Natural killer cell (primary cell): ENCODE data around the gene P2RX2. TPM values are rescaled to one million over a fixed set of nuclear protein-coding genes. Genes with fewer than 3 reads are reported as not detected.

Experiments
- ATAC-seq, 3 donors: fragments of 150-1000 bp in 2 of 3; fragments of 200-7000 bp in 1 of 3; cut with Tn5 transposase; 1 replicate in 1 of 3; 2 replicates in 2 of 3; pipeline ENCODE4 v1.10.0; 2021; ENCODE audit warnings: mild to moderate bottlenecking in 2 of 3, moderate library complexity in 2 of 3
- DNase-seq, 2 donors: peaks; one replicate each; pipeline versions ENCODE4 v3.0.0 to v3.0.0-alpha.2; 2013 to 2021; ENCODE audit warnings: mixed read lengths in 1 of 2
- H3K27ac ChIP-seq: one replicate; pipeline ENCODE4 v1.5.1; 2013; ENCODE audit warnings: mild to moderate bottlenecking, low read length
- H3K27me3 ChIP-seq: one replicate; pipeline ENCODE4 v1.6.1; 2013; ENCODE audit warnings: low read length; ENCODE audit not compliant: control insufficient read depth, insufficient read depth
- H3K36me3 ChIP-seq: one replicate; pipeline ENCODE4 v1.6.1; 2013; ENCODE audit warnings: low read length; ENCODE audit not compliant: control insufficient read depth, insufficient read depth
- H3K4me1 ChIP-seq: one replicate; pipeline ENCODE4 v1.6.1; 2013; ENCODE audit warnings: low read length; ENCODE audit not compliant: control insufficient read depth, insufficient read depth
- H3K4me3 ChIP-seq: one replicate; pipeline ENCODE4 v1.5.1; 2013; ENCODE audit warnings: low read length
- H3K9me3 ChIP-seq: one replicate; pipeline ENCODE4 v1.6.1; 2013; ENCODE audit warnings: low read length; ENCODE audit not compliant: control insufficient read depth, insufficient read depth
- H3K27ac Mint-ChIP-seq, 2 donors: one replicate each; pipeline ENCODE4 v1.8.0; 2022; ENCODE audit warnings: mild to moderate bottlenecking in 2 of 2, mixed read lengths in 2 of 2, moderate library complexity in 1 of 2
- H3K27me3 Mint-ChIP-seq, 2 donors: one replicate each; pipeline ENCODE4 v1.8.0; 2022; ENCODE audit warnings: low read depth in 2 of 2, mixed read lengths in 2 of 2
- H3K36me3 Mint-ChIP-seq: one replicate; pipeline ENCODE4 v1.8.0; 2022; ENCODE audit warnings: mixed read lengths
- H3K4me1 Mint-ChIP-seq, 2 donors: one replicate each; pipeline ENCODE4 v1.8.0; 2022; ENCODE audit warnings: mixed read lengths in 2 of 2
- H3K4me3 Mint-ChIP-seq: one replicate; pipeline ENCODE4 v1.8.0; 2022; ENCODE audit warnings: mild to moderate bottlenecking, moderate library complexity, mixed read lengths
- H3K9me3 Mint-ChIP-seq, 2 donors: one replicate each; pipeline ENCODE4 v1.8.0; 2022; ENCODE audit warnings: mixed read lengths in 2 of 2
- WGBS: methylation state at CpG from one replicate; pipeline ENCODE4 v1.1.7; 2013; ENCODE audit warnings: missing lambda C conversion rate; ENCODE audit not compliant: insufficient coverage; 5-methylcytosine and 5-hydroxymethylcytosine counted together
- intact Hi-C: fragments of 100-400 bp; cut with micrococcal nuclease; formaldehyde crosslinking; loops from one replicate; pipeline ENCODE4 v1.14.2; 2022
- total RNA-seq, 4 donors: library from RNA; stranded (reverse); fragments of 120-200 nt in 1 of 4; gene quantifications; one replicate each; pipeline versions ENCODE4 v1.2.3 to v1.2.4, GENCODE V29; 2013 to 2022
- TF ChIP-seq, protein P1 (sequence below): fragments of 200-600 bp; IDR thresholded peaks from one replicate; pipeline ENCODE4 v1.8.0; 2022; ENCODE audit warnings: antibody characterized with exemption

Gene P2RX2
- total RNA-seq, 3 donors from 2014 or later (not counting 1 experiment from before 2014, with no cell fraction given): not detected

DNA sequence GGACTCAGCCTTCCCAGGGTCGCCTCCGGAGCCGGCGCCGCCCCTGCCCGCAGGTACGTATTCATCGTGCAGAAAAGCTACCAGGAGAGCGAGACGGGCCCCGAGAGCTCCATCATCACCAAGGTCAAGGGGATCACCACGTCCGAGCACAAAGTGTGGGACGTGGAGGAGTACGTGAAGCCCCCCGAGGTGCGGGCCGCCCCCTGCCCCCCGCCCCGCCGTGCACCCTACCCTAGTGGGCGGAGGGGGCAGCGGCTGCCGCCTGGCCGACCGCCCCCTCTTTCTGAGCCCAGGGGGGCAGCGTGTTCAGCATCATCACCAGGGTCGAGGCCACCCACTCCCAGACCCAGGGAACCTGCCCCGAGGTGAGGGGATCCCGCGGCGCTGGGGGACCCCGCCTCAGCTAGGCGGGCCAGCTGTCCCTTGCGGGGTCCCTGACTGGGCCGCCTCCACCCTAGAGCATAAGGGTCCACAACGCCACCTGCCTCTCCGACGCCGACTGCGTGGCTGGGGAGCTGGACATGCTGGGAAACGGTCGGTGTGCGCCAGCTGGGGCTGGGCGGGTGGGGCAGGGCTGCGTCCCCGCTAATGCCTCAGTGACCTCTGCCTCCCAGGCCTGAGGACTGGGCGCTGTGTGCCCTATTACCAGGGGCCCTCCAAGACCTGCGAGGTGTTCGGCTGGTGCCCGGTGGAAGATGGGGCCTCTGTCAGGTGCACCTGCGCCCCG lies 973 bp downstream of the P2RX2 start:
- peaks cover 3% of the 10 kb centered on the region for H3K4me1 ChIP-seq
- H3K27me3 ChIP-seq: peaks cover 21% of the 10 kb centered on the region
- peaks cover 12% of the 10 kb centered on the region for H3K9me3 ChIP-seq
- DNase-seq (no peak), ATAC-seq (no peak)
- TF ChIP-seq, protein P1, sequence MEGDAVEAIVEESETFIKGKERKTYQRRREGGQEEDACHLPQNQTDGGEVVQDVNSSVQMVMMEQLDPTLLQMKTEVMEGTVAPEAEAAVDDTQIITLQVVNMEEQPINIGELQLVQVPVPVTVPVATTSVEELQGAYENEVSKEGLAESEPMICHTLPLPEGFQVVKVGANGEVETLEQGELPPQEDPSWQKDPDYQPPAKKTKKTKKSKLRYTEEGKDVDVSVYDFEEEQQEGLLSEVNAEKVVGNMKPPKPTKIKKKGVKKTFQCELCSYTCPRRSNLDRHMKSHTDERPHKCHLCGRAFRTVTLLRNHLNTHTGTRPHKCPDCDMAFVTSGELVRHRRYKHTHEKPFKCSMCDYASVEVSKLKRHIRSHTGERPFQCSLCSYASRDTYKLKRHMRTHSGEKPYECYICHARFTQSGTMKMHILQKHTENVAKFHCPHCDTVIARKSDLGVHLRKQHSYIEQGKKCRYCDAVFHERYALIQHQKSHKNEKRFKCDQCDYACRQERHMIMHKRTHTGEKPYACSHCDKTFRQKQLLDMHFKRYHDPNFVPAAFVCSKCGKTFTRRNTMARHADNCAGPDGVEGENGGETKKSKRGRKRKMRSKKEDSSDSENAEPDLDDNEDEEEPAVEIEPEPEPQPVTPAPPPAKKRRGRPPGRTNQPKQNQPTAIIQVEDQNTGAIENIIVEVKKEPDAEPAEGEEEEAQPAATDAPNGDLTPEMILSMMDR: no peak
- Mint-ChIP-seq H3K4me3 (no peak overlapping the region), H3K4me1 (peaks cover 4 to 8% of the 10 kb centered on the region in 2 donors), H3K9me3 (no peaks in the 10 kb centered on the region), H3K27me3 (peaks cover 20 to 24% of the 10 kb centered on the region in 2 donors), H3K36me3 (no peaks in the 10 kb centered on the region), H3K27ac (no peak overlapping the region)
- H3K36me3 ChIP-seq: peaks cover 6% of the 10 kb centered on the region
- intact Hi-C loops: no loop called here
- H3K4me3 ChIP-seq: no peak overlapping the region
- 25% methylated on average over 53 of the region's 53 CpGs for WGBS
- no peak overlapping the region for H3K27ac ChIP-seq

DNA sequence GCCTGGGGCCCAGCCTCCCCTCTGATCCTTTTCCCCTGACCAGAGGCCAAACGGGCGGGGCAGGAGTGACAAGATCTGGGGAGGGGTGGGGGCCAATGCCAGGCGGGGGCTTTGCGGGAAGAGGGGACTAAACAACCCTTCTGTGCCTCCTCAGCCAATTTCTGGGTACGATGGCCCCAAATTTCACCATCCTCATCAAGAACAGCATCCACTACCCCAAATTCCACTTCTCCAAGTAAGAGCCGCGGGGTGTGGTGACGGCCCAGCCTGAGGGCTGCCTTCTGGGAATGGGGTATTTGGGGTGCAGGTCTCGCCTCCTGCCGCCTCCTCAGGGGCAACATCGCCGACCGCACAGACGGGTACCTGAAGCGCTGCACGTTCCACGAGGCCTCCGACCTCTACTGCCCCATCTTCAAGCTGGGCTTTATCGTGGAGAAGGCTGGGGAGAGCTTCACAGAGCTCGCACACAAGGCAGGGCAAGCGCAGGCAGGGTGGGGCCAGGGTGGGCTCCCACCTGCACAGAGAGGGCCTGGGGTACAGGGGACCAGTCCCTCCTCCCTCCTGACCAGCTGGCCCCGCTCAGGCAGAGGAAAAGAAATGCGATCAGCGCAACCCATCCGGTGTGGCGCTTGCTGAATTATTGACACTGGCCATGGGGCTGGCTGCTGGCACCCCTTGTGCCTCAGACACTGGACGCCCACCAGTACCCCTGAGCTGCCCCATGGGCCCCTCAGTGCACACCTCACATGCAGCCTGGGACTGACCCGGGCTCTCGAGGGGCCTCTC lies 1.7 kb downstream of the P2RX2 start:
- no peak overlapping the region for H3K27ac Mint-ChIP-seq
- ATAC-seq (no peak), DNase-seq (no peak)
- Histone ChIP-seq H3K4me1 (no peaks in the 10 kb centered on the region), H3K36me3 (peaks cover 11% of the 10 kb centered on the region), H3K4me3 (no peak overlapping the region), H3K9me3 (peaks cover 12% of the 10 kb centered on the region), H3K27me3 (peaks cover 17% of the 10 kb centered on the region), H3K27ac (no peak overlapping the region)
- H3K4me3 Mint-ChIP-seq: no peak overlapping the region
- TF ChIP-seq, protein P1: no peak
- WGBS: 69% methylated on average over 25 of the region's 29 CpGs
- intact Hi-C loops: no loop called here
- no peaks in the 10 kb centered on the region for H3K36me3 Mint-ChIP-seq
- H3K4me1 Mint-ChIP-seq: peaks cover 0 to 8% of the 10 kb centered on the region in 2 donors
- H3K27me3 Mint-ChIP-seq: peaks cover 16 to 18% of the 10 kb centered on the region in 2 donors
- H3K9me3 Mint-ChIP-seq: no peaks in the 10 kb centered on the region

DNA sequence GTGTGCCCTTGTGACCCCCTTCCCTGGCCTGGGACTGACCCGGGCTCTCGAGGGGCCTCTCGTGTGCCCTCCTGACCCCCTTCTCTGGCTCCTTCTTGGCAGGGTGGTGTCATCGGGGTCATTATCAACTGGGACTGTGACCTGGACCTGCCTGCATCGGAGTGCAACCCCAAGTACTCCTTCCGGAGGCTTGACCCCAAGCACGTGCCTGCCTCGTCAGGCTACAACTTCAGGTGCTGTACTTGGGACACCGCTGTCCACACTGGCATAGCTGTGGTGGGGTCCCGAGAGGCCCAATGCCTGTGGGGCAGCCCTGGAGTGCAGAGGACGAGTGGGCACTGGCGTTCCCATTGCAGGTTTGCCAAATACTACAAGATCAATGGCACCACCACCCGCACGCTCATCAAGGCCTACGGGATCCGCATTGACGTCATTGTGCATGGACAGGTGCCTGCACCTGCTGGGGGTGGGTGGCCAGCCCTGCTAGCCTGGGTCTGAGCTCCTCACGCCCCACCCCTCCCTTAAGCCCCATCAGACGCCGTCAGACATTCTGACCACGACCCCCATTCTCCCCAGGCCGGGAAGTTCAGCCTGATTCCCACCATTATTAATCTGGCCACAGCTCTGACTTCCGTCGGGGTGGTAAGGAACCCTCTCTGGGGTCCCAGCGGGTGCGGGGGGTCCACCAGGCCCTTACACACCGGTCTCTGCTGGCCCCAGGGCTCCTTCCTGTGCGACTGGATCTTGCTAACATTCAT lies 2.5 kb downstream of the P2RX2 start:
- 80% methylated on average over 28 of the region's 28 CpGs for WGBS
- no peak for DNase-seq
- intact Hi-C loops: no loop called here

More for the DNA sequence above, 2.5 kb downstream of the P2RX2 start:
- peaks cover 16% of the 10 kb centered on the region for H3K27me3 ChIP-seq
- H3K4me1 ChIP-seq: no peaks in the 10 kb centered on the region
- H3K9me3 ChIP-seq: peaks cover 12% of the 10 kb centered on the region
- H3K27ac ChIP-seq: no peak overlapping the region
- peaks cover 11% of the 10 kb centered on the region for H3K36me3 ChIP-seq
- peaks cover 11% of the 10 kb centered on the region in 2 donors for H3K27me3 Mint-ChIP-seq
- H3K36me3 Mint-ChIP-seq: no peaks in the 10 kb centered on the region
- TF ChIP-seq, protein P1: no peak
- no peak overlapping the region for H3K27ac Mint-ChIP-seq
- H3K4me1 Mint-ChIP-seq: peaks cover 0 to 8% of the 10 kb centered on the region in 2 donors
- no peak overlapping the region for H3K4me3 Mint-ChIP-seq
- H3K4me3 ChIP-seq: no peak overlapping the region
- no peak for ATAC-seq
- H3K9me3 Mint-ChIP-seq: no peaks in the 10 kb centered on the region
